Parathyroid adenoma (tissue), 2 donors: ENCODE measurements around the gene TSPAN16.
"Not testable (repeated sequence)": the region's sequence is repeated elsewhere in the genome, so short reads cannot be mapped to it uniquely, and the experiment has no call there.

ENCODE experiments used
- H2AFZ ChIP-seq: fragments of 300-600 bp; sonication (generic); one replicate; pipeline ENCODE4 v1.7.0; 2017; ENCODE audit warnings: antibody characterized with exemption, mild to moderate bottlenecking
- H3K27ac ChIP-seq: fragments of 300-600 bp; sonication (generic); one replicate; pipeline ENCODE4 v1.7.0; 2017
- H3K27me3 ChIP-seq: fragments of 300-600 bp; sonication (generic); one replicate; pipeline ENCODE4 v1.7.0; 2017; ENCODE audit warnings: low read length; ENCODE audit not compliant: control insufficient read depth, insufficient read depth
- H3K36me3 ChIP-seq: fragments of 300-600 bp; sonication (generic); one replicate; pipeline ENCODE4 v1.7.0; 2017; ENCODE audit warnings: low read length; ENCODE audit not compliant: control insufficient read depth, insufficient read depth
- H3K4me1 ChIP-seq: fragments of 300-600 bp; sonication (generic); one replicate; pipeline ENCODE4 v1.7.0; 2017; ENCODE audit warnings: control low read depth
- H3K4me2 ChIP-seq: fragments of 300-600 bp; sonication (generic); one replicate; pipeline ENCODE4 v1.7.0; 2017; ENCODE audit warnings: low read length
- H3K4me3 ChIP-seq: fragments of 300-600 bp; sonication (generic); one replicate; pipeline ENCODE4 v1.7.0; 2017; ENCODE audit warnings: low read depth, low read length
- H3K79me2 ChIP-seq: fragments of 300-600 bp; sonication (generic); one replicate; pipeline ENCODE4 v1.7.0; 2017; ENCODE audit warnings: control low read depth
- H3K9ac ChIP-seq: fragments of 300-600 bp; sonication (generic); one replicate; pipeline ENCODE4 v1.7.0; 2017; ENCODE audit warnings: mild to moderate bottlenecking
- H3K9me3 ChIP-seq: fragments of 300-600 bp; sonication (generic); one replicate; pipeline ENCODE4 v1.7.0; 2017; ENCODE audit warnings: low read length; ENCODE audit not compliant: control insufficient read depth
- TF ChIP-seq, protein P1 (sequence below): fragments of 300-600 bp; sonication (generic); IDR thresholded peaks from one replicate; pipeline ENCODE4 v1.7.0; 2017; ENCODE audit warnings: antibody characterized with exemption, mild to moderate bottlenecking
- donor health status: primary hyperparathyroidism.

TSPAN16 gene

DNA sequence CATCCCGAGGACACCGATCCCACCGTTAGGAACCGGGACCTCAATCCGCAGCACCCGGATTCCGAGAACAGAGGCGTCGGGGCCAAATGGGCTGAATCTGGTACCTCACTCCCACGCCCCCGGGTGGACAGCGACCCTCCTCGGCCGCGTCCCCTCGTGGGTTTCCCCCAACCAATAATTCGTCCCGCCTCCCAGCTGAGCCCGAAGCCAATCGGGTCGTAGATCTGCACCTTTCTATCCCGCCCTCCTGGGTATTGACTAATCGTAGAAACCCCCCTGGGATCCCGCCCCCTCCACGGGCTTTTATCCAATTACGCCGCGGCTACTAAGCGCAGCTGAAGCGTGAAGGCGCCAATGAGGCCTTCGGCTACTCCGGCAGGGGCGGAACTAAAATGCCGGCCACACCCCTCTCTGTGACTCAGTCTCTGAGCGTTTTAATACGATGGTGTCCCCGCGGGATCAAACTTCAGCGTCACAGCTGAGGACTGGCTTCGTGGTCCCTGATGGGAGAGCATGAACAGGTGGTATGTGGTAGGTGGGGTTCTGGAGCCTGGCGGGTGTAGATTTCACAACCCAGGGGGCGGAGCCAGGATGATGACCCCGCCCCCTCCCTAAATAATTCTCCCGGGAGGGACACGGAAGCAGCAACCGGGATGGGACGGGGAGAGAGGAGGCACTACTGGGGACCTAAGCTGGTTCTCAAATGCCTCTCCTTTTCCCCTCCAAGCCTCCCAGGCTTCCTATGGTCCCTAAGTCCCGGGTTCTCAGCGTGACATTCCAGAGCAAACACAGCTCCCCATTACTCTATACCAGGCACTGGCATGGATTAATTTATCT lies 50.4 kb downstream of the TSPAN16 start, which contains the start of the genes CCDC159 and TMEM205:
CCDC159 (plus strand) TSS at position 416 of the 837 bp plus-strand sequence; CDS start at position 504, 88 bp downstream.
TMEM205 (minus strand) TSS at position 165 of the 837 bp plus-strand sequence. CDS start 649 bp downstream, outside the sequence.
- Histone ChIP-seq H3K4me3 (peak within 1 kb of the TSS; percentile 97), H3K9ac (no peak within 1 kb of the TSS), H2AFZ (peak within 1 kb of the TSS; percentile 91), H3K36me3 (no peaks in the 10 kb centered on the region), H3K79me2 (no peaks in the 10 kb centered on the region), H3K4me2 (peak within 1 kb of the TSS; percentile 97), H3K4me1 (peaks cover 19% of the 10 kb centered on the region), H3K27ac (peak within 1 kb of the TSS; percentile 70), H3K9me3 (no peaks in the 10 kb centered on the region), H3K27me3 (no peaks in the 10 kb centered on the region)
- TF ChIP-seq, protein P1, sequence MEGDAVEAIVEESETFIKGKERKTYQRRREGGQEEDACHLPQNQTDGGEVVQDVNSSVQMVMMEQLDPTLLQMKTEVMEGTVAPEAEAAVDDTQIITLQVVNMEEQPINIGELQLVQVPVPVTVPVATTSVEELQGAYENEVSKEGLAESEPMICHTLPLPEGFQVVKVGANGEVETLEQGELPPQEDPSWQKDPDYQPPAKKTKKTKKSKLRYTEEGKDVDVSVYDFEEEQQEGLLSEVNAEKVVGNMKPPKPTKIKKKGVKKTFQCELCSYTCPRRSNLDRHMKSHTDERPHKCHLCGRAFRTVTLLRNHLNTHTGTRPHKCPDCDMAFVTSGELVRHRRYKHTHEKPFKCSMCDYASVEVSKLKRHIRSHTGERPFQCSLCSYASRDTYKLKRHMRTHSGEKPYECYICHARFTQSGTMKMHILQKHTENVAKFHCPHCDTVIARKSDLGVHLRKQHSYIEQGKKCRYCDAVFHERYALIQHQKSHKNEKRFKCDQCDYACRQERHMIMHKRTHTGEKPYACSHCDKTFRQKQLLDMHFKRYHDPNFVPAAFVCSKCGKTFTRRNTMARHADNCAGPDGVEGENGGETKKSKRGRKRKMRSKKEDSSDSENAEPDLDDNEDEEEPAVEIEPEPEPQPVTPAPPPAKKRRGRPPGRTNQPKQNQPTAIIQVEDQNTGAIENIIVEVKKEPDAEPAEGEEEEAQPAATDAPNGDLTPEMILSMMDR: no peak

DNA sequence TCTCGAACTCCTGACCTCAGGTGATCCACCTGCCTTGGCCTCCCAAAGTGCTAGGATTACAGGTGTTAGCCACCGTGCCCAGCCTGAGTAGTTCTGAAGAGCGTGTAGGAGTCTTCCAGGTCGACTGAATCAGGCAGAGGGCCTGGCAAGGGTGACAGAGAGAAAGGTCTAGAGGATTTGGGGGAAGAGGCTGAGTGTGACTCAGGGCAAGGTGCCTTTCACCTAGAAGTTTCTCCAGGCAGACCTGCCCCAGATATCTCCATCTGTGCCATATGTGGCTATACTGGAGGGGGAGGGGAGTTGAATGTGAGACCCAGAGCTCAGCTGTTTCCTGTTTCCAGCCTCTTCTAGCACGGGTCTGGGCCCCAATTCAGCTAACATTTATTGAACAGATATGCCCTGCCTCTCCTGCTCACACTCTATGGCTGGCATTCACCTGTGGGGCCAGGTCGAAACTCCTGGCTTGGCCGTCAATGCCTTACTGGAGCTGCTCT lies 51.6 kb downstream of the TSPAN16 start:
- H3K9me3 ChIP-seq: no peaks in the 10 kb centered on the region
- H3K9ac ChIP-seq: no peak overlapping the region
- no peaks in the 10 kb centered on the region for H3K79me2 ChIP-seq
- TF ChIP-seq, protein P1: no peak
- no peak overlapping the region for H3K4me2 ChIP-seq
- H3K27ac ChIP-seq: no peak overlapping the region
- H3K27me3 ChIP-seq: no peaks in the 10 kb centered on the region
- no peak overlapping the region for H2AFZ ChIP-seq
- H3K36me3 ChIP-seq: no peaks in the 10 kb centered on the region
- peaks cover 19% of the 10 kb centered on the region for H3K4me1 ChIP-seq
- no peak overlapping the region for H3K4me3 ChIP-seq

DNA sequence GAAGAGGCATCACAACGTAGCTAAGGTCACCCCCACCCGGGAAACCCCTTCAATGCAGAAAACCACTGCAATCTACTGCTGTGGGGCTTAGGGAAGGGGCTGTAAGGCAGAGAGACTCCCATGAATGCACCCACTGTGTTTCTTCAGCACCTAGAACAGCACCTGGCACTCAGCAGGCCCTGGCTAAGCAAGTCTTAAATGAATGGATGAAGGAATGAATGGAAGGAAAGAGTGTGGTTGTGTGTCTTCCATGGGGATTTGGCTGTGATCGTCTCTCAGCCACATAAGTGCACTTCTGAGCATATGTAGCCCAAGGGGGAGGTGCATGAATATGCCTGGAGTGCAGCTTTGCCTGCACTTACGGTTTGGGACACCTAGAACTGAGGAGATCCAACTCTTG lies 53.2 kb downstream of the TSPAN16 start:
- no peak overlapping the region for H3K4me3 ChIP-seq

DNA sequence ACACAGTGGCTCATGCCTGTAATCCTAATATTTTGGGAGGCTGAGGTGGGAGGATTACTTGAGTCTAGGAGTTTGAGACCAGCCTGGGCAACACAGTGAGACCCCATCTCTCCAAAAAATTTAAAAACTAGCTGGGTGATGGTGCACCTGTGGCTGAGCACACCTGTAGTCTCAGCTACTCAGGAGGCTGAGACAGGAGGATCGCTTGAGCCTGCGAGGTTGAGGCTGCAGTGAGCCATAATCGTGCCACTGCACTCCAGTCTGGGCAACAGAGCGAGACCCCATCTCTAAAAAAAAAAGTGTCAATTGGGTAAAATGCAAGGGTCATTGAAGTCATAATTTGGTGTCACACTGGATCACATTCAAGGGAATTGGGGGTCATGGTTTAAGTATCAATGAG lies 58.1 kb downstream of the TSPAN16 start:
- not testable (repeated sequence) for H3K9me3 ChIP-seq, H3K79me2 ChIP-seq, H3K4me1 ChIP-seq, H3K27me3 ChIP-seq, H3K4me3 ChIP-seq, H3K36me3 ChIP-seq, H3K9ac ChIP-seq, H3K4me2 ChIP-seq, H3K27ac ChIP-seq, H2AFZ ChIP-seq

More for the DNA sequence above, 53.2 kb downstream of the TSPAN16 start:
- H3K9me3 ChIP-seq: no peaks in the 10 kb centered on the region
- no peak overlapping the region for H2AFZ ChIP-seq
- H3K27me3 ChIP-seq: no peaks in the 10 kb centered on the region
- H3K36me3 ChIP-seq: no peaks in the 10 kb centered on the region
- H3K27ac ChIP-seq: no peak overlapping the region
- H3K79me2 ChIP-seq: no peaks in the 10 kb centered on the region
- H3K4me1 ChIP-seq: peaks cover 16% of the 10 kb centered on the region
- TF ChIP-seq, protein P1: no peak
- H3K9ac ChIP-seq: no peak overlapping the region
- H3K4me2 ChIP-seq: no peak overlapping the region

DNA sequence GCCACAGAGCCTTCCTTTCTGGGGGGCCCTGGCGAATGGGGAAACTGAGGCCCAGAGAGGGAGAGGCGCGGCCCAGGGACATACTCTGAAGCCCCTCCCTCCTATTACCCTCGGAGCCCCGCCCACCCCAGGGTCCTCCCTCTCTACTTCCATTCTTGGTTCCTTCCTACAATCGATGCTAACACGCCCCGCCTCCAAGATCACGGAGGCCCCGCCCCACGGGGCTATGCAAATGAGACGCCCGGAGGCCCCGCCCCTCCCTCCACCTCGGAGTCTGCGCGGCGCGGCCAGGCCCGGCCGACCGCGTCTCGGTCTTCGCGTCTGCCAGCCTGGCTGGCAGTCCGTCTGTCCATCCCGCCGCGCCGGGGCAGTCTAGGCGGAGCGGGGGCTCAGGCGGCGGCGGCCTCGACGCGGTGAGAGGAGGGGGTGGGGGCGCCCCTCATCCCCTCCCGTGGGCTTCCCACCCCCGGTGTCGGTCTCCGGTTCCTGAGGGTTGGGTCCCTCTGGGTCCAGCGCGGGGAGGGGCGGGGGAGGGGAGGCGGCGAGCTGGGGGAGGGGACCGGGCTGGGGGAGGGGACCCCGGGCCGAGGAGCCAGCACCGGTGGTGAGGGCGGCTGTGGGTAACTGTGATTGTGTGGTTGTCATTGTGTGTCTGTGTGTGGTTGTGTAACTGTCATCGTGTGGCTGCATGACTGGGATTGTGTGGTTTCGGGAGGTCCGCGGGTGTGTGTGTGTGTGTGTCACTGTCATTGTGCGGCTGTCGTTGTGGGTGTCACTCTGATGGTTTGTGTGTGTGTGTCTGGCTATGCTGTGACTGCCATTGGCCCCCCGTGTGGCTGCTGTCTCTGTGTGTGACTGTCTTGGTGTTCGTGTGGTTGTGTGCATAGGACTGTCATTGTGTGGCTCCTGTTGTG lies 59.5 kb downstream of the TSPAN16 start, which contains the start of gene PLPPR2:
PLPPR2 (plus strand) TSS at position 273 of the 914 bp plus-strand sequence. CDS start 2,242 bp downstream, outside the sequence.
- H3K9ac ChIP-seq: peak within 1 kb of the TSS; percentile 37
- peak within 1 kb of the TSS; percentile 89 for H3K4me2 ChIP-seq
- no peaks in the 10 kb centered on the region for H3K36me3 ChIP-seq
- peak within 1 kb of the TSS; percentile 74 for H2AFZ ChIP-seq
- H3K27ac ChIP-seq: no peak within 1 kb of the TSS
- H3K79me2 ChIP-seq: peaks cover 4% of the 10 kb centered on the region
- H3K4me1 ChIP-seq: peaks cover 4% of the 10 kb centered on the region
- TF ChIP-seq, protein P1: no peak
- no peaks in the 10 kb centered on the region for H3K27me3 ChIP-seq
- H3K4me3 ChIP-seq: peak within 1 kb of the TSS; percentile 55
- no peaks in the 10 kb centered on the region for H3K9me3 ChIP-seq
